Measurements from ENCODE around the gene PNRC2. TPM values are rescaled to one million over a fixed set of nuclear protein-coding genes. Genes with fewer than 3 reads are reported as not detected.
"Not testable (repeated sequence)": the region's sequence is repeated elsewhere in the genome, so short reads cannot be mapped to it uniquely, and the experiment has no call there.

PNRC2 gene
- total RNA-seq, 2 donors from 2014 or later, result 112 to 125 TPM

- Mint-ChIP-seq H3K4me3 (no peak overlapping the region), H3K36me3 (ENCODE audit: low read depth) (no peaks in the 10 kb centered on the region), H3K27me3 (peaks cover 6% of the 10 kb centered on the region), H3K27ac (no peak overlapping the region), H3K4me1 (no peaks in the 10 kb centered on the region), H3K9me3 (no peaks in the 10 kb centered on the region)
- ATAC-seq (replicated peaks), result no peak
Observed at GRCh38 chr1:23928789-23929188, 30.8 kb upstream of the PNRC2 start.

- no peak overlapping the region for H3K4me3 Mint-ChIP-seq
- H3K27me3 Mint-ChIP-seq, result peaks cover 6% of the 10 kb centered on the region
- no peaks in the 10 kb centered on the region for H3K36me3 Mint-ChIP-seq (ENCODE audit: low read depth)
- H3K9me3 Mint-ChIP-seq, result no peaks in the 10 kb centered on the region
- no peaks in the 10 kb centered on the region for H3K4me1 Mint-ChIP-seq
- no peak for ATAC-seq (replicated peaks)
- no peak overlapping the region for H3K27ac Mint-ChIP-seq
Observed at GRCh38 chr1:23930270-23930669, 29.4 kb upstream of the PNRC2 start.

DNA sequence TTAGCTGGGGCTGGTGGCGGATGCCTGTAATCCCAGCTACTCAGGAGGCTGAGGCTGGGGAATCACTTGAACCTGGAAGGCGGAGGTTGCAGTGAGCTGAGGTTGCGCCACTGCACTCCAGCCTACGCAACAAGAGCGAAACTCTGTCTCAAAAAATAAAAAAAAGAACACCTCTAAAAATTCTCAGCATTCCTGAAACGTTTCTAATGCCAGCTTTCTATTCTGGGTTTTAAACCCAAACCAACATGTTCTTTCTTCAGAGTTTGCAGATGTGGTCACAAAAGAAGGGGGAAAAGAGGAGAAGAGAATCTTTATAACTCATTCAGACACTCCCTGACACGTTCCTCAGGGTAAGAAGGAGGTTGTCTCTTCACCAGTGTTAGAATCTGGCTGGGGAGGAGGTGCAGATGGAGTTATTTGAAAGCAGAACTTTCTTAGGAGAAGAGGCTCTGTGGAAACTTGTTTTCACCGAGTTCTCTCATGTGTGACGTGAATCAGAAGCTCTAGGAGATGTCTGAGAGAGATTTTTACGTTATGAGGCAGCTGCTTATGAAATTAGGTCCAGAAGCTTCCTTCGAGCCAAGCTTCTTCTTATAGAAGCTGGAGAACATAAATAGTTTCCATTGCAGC, 28.7 kb upstream of the PNRC2 start:
- Mint-ChIP-seq H3K27me3 (peaks cover 6% of the 10 kb centered on the region), H3K9me3 (no peaks in the 10 kb centered on the region), H3K36me3 (ENCODE audit: low read depth) (no peaks in the 10 kb centered on the region), H3K4me3 (no peak overlapping the region), H3K4me1 (no peaks in the 10 kb centered on the region), H3K27ac (no peak overlapping the region)
- ATAC-seq (replicated peaks), result no peak

DNA sequence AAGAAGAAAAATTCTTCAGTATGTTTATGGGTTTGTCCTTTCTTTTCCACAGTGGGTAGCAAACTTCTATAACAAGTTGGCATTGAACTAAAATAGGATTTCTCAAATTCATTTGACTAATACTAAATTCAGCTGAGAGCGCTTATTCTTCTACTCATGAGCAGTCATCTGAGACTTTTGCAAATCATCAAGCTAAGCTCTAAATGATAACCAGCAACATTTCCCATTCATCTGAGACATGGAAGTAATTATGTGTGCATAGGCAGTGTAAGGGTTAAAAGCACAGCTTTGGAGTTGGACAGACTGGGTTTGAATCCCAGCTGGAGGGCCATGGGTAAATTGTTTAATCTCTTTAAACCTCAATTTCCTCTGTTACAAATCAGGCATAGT, 28.1 kb upstream of the PNRC2 start:
- no peak overlapping the region for H3K27ac Mint-ChIP-seq
- no peak overlapping the region for H3K4me3 Mint-ChIP-seq
- no peaks in the 10 kb centered on the region for H3K9me3 Mint-ChIP-seq
- H3K36me3 Mint-ChIP-seq (ENCODE audit: low read depth), result no peaks in the 10 kb centered on the region
- peaks cover 6% of the 10 kb centered on the region for H3K27me3 Mint-ChIP-seq
- no peak for ATAC-seq (replicated peaks)
- no peaks in the 10 kb centered on the region for H3K4me1 Mint-ChIP-seq

DNA sequence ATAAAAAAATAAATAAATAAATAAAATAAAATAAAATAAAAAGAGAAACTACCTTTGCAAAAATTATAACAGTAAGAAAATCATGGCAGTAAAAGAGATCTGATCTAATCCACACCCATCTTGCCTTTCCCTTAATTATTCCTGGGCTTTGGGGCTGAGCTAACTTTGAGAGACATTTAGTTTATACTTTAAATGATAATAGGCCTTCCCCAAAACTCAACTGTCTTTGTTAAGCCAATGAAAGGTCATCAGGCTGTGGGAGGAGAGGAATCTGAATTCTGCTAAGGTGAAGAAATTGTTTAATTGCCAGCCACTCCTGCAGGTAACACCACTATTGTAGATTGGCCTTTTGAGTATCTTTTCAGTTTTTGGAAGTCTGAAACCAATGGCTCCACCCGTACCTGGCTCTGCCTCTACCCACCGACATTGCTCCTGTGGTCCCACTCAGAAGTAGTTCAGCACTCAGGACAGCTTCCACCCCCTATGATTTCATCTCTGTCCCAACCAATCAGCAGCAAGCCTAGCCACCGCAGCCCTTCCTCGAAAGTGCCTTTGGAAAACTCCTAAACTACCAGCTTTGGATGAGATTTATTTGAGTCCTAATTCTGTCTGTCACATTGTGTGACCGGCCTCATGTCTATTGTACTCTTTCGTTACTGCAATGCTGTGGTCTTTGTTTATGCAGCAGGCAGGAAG, 23.0 kb upstream of the PNRC2 start:
- ATAC-seq (replicated peaks), result no peak
- H3K9me3 Mint-ChIP-seq, result no peaks in the 10 kb centered on the region
- H3K4me1 Mint-ChIP-seq, result no peaks in the 10 kb centered on the region
- H3K27me3 Mint-ChIP-seq, result no peaks in the 10 kb centered on the region
- no peaks in the 10 kb centered on the region for H3K36me3 Mint-ChIP-seq (ENCODE audit: low read depth)
- H3K27ac Mint-ChIP-seq, result no peak overlapping the region
- no peak overlapping the region for H3K4me3 Mint-ChIP-seq

- H3K27me3 Mint-ChIP-seq, result peaks cover 8% of the 10 kb centered on the region
- H3K4me3 Mint-ChIP-seq, result no peak overlapping the region
- H3K9me3 Mint-ChIP-seq, result no peaks in the 10 kb centered on the region
- H3K4me1 Mint-ChIP-seq, result no peaks in the 10 kb centered on the region
- no peak overlapping the region for H3K27ac Mint-ChIP-seq
- H3K36me3 Mint-ChIP-seq (ENCODE audit: low read depth), result no peaks in the 10 kb centered on the region
- no peak for ATAC-seq (replicated peaks)
Observed at GRCh38 chr1:23947366-23947765, 12.3 kb upstream of the PNRC2 start.

- Mint-ChIP-seq H3K36me3 (ENCODE audit: low read depth) (no peaks in the 10 kb centered on the region), H3K9me3 (no peaks in the 10 kb centered on the region), H3K4me3 (no peak overlapping the region), H3K27ac (no peak overlapping the region), H3K27me3 (no peaks in the 10 kb centered on the region), H3K4me1 (peaks cover 6% of the 10 kb centered on the region)
- no peak for ATAC-seq (replicated peaks)
Observed at GRCh38 chr1:23953020-23953419, 6.6 kb upstream of the PNRC2 start.

- H3K27me3 Mint-ChIP-seq, result no peaks in the 10 kb centered on the region
- H3K9me3 Mint-ChIP-seq, result no peaks in the 10 kb centered on the region
- H3K36me3 Mint-ChIP-seq (ENCODE audit: low read depth), result peaks cover 27% of the 10 kb centered on the region
- ATAC-seq (replicated peaks), result no peak
- H3K4me3 Mint-ChIP-seq, result peak overlapping the region; percentile 89
- peaks cover 15% of the 10 kb centered on the region for H3K4me1 Mint-ChIP-seq
- no peak overlapping the region for H3K27ac Mint-ChIP-seq
Observed at GRCh38 chr1:23957096-23957495, 2.5 kb upstream of the PNRC2 start.

- peak overlapping the region; percentile 89 for H3K4me3 Mint-ChIP-seq
- peak overlapping the region; percentile 97 for H3K27ac Mint-ChIP-seq
- not testable (repeated sequence) for H3K9me3 Mint-ChIP-seq; ATAC-seq (replicated peaks); H3K27me3 Mint-ChIP-seq
- H3K4me1 Mint-ChIP-seq, result peaks cover 15% of the 10 kb centered on the region
- peaks cover 38% of the 10 kb centered on the region for H3K36me3 Mint-ChIP-seq (ENCODE audit: low read depth)
Observed at GRCh38 chr1:23958040-23958809, 1.4 kb upstream of the PNRC2 start.

- Mint-ChIP-seq H3K36me3 (ENCODE audit: low read depth) (peaks cover 45% of the 10 kb centered on the region), H3K4me1 (peaks cover 15% of the 10 kb centered on the region), H3K4me3 (peak overlapping the region; percentile 89), H3K9me3 (no peaks in the 10 kb centered on the region), H3K27me3 (no peaks in the 10 kb centered on the region), H3K27ac (peak overlapping the region; percentile 97)
- ATAC-seq (replicated peaks), result peak; percentile 85
Observed at GRCh38 chr1:23958810-23959460, 693 bp upstream of the PNRC2 start.

- Mint-ChIP-seq H3K4me3 (peak overlapping the region; percentile 89), H3K27me3 (no peaks in the 10 kb centered on the region), H3K27ac (peak overlapping the region; percentile 97), H3K9me3 (no peaks in the 10 kb centered on the region), H3K36me3 (ENCODE audit: low read depth) (peaks cover 60% of the 10 kb centered on the region), H3K4me1 (peaks cover 22% of the 10 kb centered on the region)
- no peak for ATAC-seq (replicated peaks)
Observed at GRCh38 chr1:23960291-23961020, 828 bp downstream of the PNRC2 start.

- H3K27ac Mint-ChIP-seq, result peak overlapping the region; percentile 70
- H3K9me3 Mint-ChIP-seq, result no peaks in the 10 kb centered on the region
- H3K36me3 Mint-ChIP-seq (ENCODE audit: low read depth), result peaks cover 93% of the 10 kb centered on the region
- H3K27me3 Mint-ChIP-seq, result no peaks in the 10 kb centered on the region
- H3K4me3 Mint-ChIP-seq, result peak overlapping the region; percentile 49
- no peak for ATAC-seq (replicated peaks)
- H3K4me1 Mint-ChIP-seq, result peaks cover 25% of the 10 kb centered on the region
Observed at GRCh38 chr1:23963617-23964234, 4.1 kb downstream of the PNRC2 start.

- Mint-ChIP-seq H3K4me3 (peak overlapping the region; percentile 49), H3K27ac (peak overlapping the region; percentile 70), H3K27me3 (no peaks in the 10 kb centered on the region), H3K9me3 (no peaks in the 10 kb centered on the region), H3K4me1 (peaks cover 22% of the 10 kb centered on the region), H3K36me3 (ENCODE audit: low read depth) (peaks cover 98% of the 10 kb centered on the region)
- peak; percentile 26 for ATAC-seq (replicated peaks)
Observed at GRCh38 chr1:23964235-23964668, 4.6 kb downstream of the PNRC2 start.
